ENCODE measurements around the gene BCL2L13.

The BCL2L13 gene

GRCh38 chr22:17774206-17774925 lies 135.8 kb downstream of the BCL2L13 start, which contains the start of gene BID:
TSS of gene BID (minus strand) at chr22:17774469. CDS start at chr22:17750116, 24,353 bp downstream.
- no peaks in the 10 kb centered on the region for H3K9me3 Mint-ChIP-seq
- peak; percentile 33 to 42 for ATAC-seq (replicated peaks)
- no peaks in the 10 kb centered on the region for H3K27me3 Mint-ChIP-seq
- H3K4me1 Mint-ChIP-seq, result peaks cover 59 to 84% of the 10 kb centered on the region in 2 donors
- H3K36me3 Mint-ChIP-seq, result peaks cover 45 to 62% of the 10 kb centered on the region in 2 donors
- peak; percentile 59 for DNase-seq
- peak within 1 kb of the TSS; percentile 97 for H3K27ac Mint-ChIP-seq
- peak within 1 kb of the TSS; percentile 93 to 97 for H3K4me3 Mint-ChIP-seq

GRCh38 chr22:17774926-17775685 lies 136.5 kb downstream of the BCL2L13 start:
- Mint-ChIP-seq H3K36me3 (peaks cover 41 to 62% of the 10 kb centered on the region in 2 donors), H3K9me3 (no peaks in the 10 kb centered on the region), H3K4me1 (peaks cover 58 to 84% of the 10 kb centered on the region in 2 donors), H3K27me3 (no peaks in the 10 kb centered on the region), H3K4me3 (peak overlapping the region; percentile 69 to 93), H3K27ac (peak overlapping the region; percentile 92)
- no peak for DNase-seq
- no peak for ATAC-seq (replicated peaks)

DNA sequence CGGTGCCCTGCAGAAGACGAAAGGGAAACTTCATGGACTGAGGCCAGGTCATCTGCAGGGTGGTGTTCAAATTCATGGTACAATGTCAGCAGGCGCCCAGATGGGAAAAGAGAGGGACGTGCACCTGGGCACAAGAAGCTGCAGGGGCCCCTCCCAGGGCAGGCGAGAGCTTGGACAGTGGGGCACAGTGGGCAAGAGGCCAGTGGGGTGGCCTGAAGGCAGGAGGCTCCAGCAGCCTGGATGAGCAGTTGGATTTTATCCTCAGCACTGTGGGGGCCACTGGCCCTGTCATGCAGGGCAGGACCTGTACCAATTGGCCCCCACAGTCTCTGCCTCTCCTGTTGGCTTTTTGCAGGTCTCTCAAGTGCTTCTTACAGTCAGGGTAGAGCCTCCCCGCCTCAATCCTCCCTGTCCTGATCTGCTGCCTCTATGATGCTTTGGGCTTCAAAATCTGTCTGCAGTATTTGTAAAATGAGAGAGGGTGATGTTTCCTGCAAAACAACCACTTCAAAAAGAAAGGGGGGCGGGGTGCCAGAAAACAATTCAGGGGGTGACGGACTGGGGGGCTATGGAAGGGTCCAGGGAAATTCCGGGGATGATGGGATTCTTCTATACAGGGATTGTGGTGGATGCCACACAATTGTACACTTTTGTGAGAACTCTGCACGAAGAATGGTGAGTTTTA lies 137.4 kb downstream of the BCL2L13 start:
- ATAC-seq (replicated peaks) (no peak), DNase-seq (no peak)
- Mint-ChIP-seq H3K36me3 (peaks cover 33 to 58% of the 10 kb centered on the region in 2 donors), H3K27ac (peak overlapping the region; percentile 99), H3K9me3 (no peaks in the 10 kb centered on the region), H3K27me3 (no peaks in the 10 kb centered on the region), H3K4me3 (peak overlapping the region; percentile 69 to 94), H3K4me1 (peaks cover 57 to 84% of the 10 kb centered on the region in 2 donors)

GRCh38 chr22:17777005-17777716 lies 138.6 kb downstream of the BCL2L13 start:
- ATAC-seq (replicated peaks) (peak; percentile 28 to 37), DNase-seq (peak; percentile 80)
- Mint-ChIP-seq H3K27me3 (no peaks in the 10 kb centered on the region), H3K27ac (peak overlapping the region; percentile 99), H3K36me3 (peaks cover 23 to 49% of the 10 kb centered on the region in 2 donors), H3K4me3 (peak overlapping the region; percentile 91 to 94), H3K4me1 (peaks cover 59 to 84% of the 10 kb centered on the region in 2 donors), H3K9me3 (no peaks in the 10 kb centered on the region)

GRCh38 chr22:17777717-17778044 lies 139.1 kb downstream of the BCL2L13 start:
- peak overlapping the region; percentile 91 to 94 for H3K4me3 Mint-ChIP-seq

GRCh38 chr22:17778412-17778976 lies 139.9 kb downstream of the BCL2L13 start:
- peaks cover 63 to 84% of the 10 kb centered on the region in 2 donors for H3K4me1 Mint-ChIP-seq
- no peaks in the 10 kb centered on the region for H3K27me3 Mint-ChIP-seq
- no peaks in the 10 kb centered on the region for H3K9me3 Mint-ChIP-seq
- peak overlapping the region; percentile 91 to 94 for H3K4me3 Mint-ChIP-seq
- H3K36me3 Mint-ChIP-seq, result peaks cover 17 to 46% of the 10 kb centered on the region in 2 donors
- DNase-seq, result no peak
- peak overlapping the region; percentile 99 for H3K27ac Mint-ChIP-seq
- no peak for ATAC-seq (replicated peaks)

More at GRCh38 chr22:17777717-17778044, 139.1 kb downstream of the BCL2L13 start:
- Mint-ChIP-seq H3K36me3 (peaks cover 23 to 49% of the 10 kb centered on the region in 2 donors), H3K27me3 (no peaks in the 10 kb centered on the region), H3K27ac (peak overlapping the region; percentile 99), H3K4me1 (peaks cover 63 to 84% of the 10 kb centered on the region in 2 donors), H3K9me3 (no peaks in the 10 kb centered on the region)
- ATAC-seq (replicated peaks), result no peak
- DNase-seq, result no peak

DNA sequence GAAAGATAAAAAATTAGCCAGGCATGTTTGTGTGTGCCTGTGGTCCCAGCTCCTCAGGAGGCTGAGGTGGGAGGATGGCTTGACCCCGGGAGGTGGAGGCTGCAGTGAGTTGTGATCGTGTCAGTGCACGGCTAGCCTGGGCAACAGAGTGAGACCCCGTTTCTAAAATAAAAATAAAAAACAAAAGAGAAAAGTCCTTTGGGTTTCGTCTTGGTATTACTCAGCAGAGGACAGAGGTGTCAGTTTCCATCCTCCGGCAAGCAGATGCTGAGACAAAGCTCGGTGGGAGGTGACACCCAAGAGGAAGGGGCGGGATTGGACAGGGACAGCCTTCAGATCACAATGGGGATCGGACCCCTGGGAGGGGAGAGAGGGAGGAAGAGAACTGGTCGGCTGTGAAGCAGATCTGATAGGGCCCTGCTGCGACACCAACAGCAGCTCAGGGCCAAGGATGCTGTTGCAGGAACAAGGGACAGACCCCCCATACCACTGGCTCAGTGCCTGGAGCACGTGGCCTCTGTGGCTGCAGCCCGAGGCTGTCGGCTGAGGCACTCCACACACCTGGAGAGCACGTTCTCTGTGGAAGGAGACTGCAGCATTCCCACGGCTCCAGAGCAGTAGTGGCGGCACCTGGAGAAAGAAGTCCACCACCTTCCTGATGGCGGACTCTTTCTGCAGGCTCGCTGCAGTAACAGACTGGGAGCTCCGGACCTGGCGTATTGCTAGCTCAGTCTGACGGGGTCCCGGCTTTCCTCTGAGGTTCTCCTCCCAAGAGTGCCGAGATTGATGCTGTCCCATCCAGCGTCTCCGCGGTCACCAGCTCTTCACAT lies 140.9 kb downstream of the BCL2L13 start:
- peak overlapping the region; percentile 99 for H3K27ac Mint-ChIP-seq
- no peaks in the 10 kb centered on the region for H3K27me3 Mint-ChIP-seq
- H3K4me3 Mint-ChIP-seq, result peak overlapping the region; percentile 91 to 94
- peaks cover 62 to 89% of the 10 kb centered on the region in 2 donors for H3K4me1 Mint-ChIP-seq
- H3K9me3 Mint-ChIP-seq, result no peaks in the 10 kb centered on the region
- peaks cover 21 to 45% of the 10 kb centered on the region in 2 donors for H3K36me3 Mint-ChIP-seq
- DNase-seq, result no peak
- ATAC-seq (replicated peaks), result peak in 1 of 2 donors; percentile 3

- no peak for ATAC-seq (replicated peaks)
- H3K27me3 Mint-ChIP-seq, result no peaks in the 10 kb centered on the region
- no peaks in the 10 kb centered on the region for H3K9me3 Mint-ChIP-seq
- H3K36me3 Mint-ChIP-seq, result peaks cover 21 to 45% of the 10 kb centered on the region in 2 donors
- H3K4me3 Mint-ChIP-seq, result peak overlapping the region; percentile 91 to 94
- H3K4me1 Mint-ChIP-seq, result peaks cover 60 to 85% of the 10 kb centered on the region in 2 donors
- DNase-seq, result no peak
- peak overlapping the region; percentile 99 for H3K27ac Mint-ChIP-seq
Observed at GRCh38 chr22:17780116-17780740, 141.7 kb downstream of the BCL2L13 start.
